ENCODE results near the gene CCDC190.
"Not testable (repeated sequence)": the region's sequence is repeated elsewhere in the genome, so short reads cannot be mapped to it uniquely, and the experiment has no call there.

Gene CCDC190

DNA sequence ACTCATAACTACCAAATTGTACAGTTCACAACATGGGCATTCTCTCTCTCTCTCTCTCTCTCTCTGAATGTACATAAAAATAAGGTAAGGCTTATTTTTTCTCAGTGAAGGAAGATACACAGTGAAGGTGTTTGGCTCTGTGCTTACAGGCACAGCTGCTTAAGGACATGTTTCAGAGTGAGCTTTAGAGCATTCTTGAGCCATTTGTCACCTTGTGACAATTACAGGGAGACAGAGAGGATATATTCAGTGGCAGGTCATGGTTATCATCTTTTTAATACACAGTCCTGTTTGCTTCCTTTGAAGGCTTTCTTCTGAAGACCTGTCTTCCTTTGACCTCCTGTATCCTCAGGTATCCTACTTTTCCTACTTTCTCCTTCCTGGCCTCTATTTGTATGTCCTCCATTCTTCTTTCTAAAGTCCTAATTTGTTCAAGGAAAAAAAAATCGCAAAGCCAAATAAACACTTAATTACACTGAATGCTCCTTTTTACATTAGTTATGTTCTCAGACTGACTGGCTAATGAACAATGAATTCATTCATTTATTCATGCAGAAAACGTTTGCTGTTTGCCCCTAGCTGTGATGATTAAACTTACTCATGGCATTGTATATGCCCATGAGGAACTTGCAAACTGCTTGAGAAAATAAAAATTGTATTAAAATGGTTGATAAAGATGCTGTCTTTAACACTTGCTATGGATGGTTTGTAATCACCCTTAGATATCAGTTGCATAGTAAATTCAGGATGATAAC, 37.0 kb downstream of the CCDC190 start:
- no peak for DNase-seq

DNA sequence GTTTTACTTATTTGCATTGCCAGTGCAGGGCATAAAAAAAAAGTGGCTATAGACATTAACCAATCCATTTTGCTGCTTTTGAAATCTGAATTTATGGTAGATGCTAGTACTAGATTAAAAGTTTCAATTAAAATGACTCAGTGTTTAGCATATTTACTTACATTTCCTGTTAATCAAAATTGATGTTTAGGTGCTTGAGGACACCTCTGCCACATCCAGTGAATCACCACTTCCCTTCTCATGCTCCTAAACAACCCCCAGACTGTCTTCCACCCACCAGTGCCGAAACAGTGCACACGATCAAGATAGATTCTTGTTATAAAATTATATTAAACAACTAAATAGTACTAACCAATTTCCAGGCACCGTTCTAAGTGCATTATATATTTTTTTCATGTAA, 37.7 kb downstream of the CCDC190 start:
- no peak for DNase-seq

DNA sequence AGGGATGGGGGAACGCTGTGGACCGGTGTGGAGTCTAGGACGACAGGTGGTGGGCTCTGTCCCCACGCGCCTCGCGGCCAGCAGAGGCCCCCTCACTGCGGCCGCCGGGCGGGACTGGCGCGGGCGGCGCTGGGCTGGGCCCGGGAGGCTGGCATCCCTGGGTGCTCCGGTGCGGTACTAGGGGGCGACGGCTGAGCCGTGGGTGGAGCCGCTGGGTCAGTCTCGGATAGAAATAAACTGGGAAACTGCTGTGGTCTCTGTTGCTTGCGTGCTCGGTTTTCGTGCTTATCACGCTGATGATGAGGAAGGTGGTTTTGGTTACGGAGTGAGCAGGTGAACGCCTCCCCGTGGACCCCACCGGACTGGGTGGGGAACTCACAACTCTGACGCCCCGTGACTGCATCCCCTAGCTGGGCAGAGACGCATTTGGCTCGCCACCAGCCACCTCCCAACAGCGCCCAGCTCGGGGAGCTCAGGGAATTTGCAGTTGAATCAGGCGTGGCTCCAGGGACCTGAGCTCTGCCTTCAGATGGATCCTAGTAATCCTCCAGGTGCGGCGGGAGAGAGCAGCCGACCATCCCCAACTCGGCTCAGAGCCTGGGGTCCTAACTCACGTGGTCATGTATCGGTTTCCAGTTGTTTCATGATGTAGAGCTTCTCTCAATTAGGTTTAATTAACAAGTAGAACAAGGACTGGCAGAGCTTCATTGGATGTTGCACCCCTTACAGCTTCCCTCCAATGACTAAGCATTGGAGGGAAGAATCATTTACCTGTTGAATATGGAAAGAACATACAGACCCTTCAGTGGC, 38.4 kb downstream of the CCDC190 start:
- no peak for DNase-seq

DNA sequence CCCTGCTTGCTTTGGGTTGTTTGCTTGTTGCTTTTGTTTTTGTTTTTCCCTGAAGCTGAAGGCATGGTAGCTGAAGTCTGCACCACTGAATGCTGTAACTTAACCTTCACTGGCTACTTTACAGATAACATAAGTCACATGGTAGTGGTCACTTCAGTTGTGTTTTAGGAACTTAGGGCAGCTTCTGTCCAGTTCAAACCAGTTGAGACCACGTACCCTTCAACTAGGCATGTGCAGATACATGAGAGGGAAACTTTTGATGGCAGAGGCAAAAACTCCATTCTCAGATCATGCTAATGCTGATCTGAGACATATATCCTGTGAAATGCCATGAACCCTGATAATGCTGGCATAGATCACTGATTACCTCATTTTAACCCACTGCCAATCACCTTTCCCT, 42.3 kb downstream of the CCDC190 start:
- not testable (repeated sequence) for DNase-seq

DNA sequence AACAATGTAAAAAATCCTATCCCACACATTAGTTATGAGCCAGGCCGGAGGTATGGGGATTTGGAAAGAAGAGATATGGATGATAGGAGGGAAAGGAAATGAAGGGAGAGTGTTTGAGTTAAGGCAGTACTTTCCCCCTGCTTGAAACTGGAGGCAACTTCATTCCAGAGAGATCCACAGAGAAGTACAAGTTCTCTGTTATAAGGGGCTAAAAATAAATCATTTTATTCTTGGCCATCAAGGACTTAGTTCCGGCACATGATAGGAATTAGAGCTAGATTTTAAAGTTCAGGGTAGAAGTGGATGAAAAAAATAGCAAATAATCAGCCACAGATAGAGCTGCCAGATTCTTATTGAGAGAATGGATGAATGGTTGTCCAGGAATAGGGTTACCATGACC, 42.8 kb downstream of the CCDC190 start:
- not testable (repeated sequence) for DNase-seq

DNA sequence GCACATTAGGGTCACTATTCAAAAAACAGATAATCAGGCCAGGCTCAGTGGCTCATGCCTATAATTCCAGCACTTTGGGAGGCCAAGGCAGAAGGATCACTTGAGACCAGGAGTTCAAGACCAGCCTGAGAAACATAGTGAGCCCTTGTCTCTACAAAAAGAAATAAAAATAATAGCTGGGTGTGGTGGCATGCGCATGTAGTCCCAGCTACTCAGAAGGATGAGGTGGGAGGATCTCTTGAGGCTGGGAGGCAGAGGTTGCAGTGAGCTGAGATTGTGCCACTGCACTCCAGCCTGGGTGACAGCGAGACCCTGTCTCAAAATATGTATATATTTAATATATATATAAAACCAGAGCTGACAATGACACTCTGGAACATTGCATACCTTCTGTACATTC, 48.6 kb downstream of the CCDC190 start:
- DNase-seq, result not testable (repeated sequence)

DNA sequence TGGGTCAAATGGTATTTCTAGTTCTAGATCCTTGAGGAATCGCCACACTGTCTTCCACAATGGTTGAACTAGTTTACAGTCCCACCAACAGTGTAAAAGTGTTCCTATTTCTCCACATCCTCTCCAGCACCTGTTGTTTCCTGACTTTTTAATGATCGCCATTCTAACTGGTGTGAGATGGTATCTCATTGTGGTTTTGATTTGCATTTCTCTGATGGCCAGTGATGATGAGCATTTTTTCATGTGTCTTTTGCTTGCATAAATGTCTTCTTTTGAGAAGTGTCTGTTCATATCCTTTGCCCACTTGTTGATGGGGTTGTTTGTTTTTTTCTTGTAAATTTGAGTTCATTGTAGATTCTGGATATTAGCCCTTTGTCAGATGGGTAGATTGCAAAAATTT, 53.5 kb downstream of the CCDC190 start:
- not testable (repeated sequence) for DNase-seq

All from activated CD4-positive, alpha-beta T cell treated with anti-CD3 and anti-CD28 coated beads, Interleukin-2, amount 50 U/mL, for 4 hours (primary cell).